ENCODE data around the gene ABO.
"Not testable (repeated sequence)": the region's sequence is repeated elsewhere in the genome, so short reads cannot be mapped to it uniquely, and the experiment has no call there.

ABO gene

GRCh38 chr9:133263557-133263956, 11.4 kb downstream of the ABO start:
- DNase-seq (ENCODE audit: low read depth): no peak

- no peak for DNase-seq (ENCODE audit: low read depth)
These were observed 12.8 kb downstream of the ABO start for GRCh38 chr9:133262226-133262625.

DNA sequence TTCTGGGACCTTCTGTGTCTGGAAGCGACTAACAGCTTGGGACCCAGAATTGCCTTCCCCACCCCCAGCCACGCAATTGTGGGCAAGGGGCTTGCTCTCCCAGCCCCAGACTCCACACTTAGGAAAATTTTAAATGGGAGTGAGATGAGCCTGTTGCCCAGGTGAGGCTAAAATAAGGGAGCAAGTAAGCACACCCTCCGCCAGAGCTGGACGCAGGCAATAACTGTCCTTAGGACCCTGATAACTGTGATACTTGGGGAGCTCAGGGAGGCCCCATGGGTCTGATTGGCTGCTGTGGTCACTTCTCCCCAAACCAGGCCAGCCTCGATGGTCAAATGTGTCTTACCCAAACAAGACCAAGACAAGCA, 13.3 kb downstream of the ABO start:
- no peak for DNase-seq (ENCODE audit: low read depth)

GRCh38 chr9:133261103-133261752, 13.8 kb downstream of the ABO start:
- no peak for DNase-seq (ENCODE audit: low read depth)

DNA sequence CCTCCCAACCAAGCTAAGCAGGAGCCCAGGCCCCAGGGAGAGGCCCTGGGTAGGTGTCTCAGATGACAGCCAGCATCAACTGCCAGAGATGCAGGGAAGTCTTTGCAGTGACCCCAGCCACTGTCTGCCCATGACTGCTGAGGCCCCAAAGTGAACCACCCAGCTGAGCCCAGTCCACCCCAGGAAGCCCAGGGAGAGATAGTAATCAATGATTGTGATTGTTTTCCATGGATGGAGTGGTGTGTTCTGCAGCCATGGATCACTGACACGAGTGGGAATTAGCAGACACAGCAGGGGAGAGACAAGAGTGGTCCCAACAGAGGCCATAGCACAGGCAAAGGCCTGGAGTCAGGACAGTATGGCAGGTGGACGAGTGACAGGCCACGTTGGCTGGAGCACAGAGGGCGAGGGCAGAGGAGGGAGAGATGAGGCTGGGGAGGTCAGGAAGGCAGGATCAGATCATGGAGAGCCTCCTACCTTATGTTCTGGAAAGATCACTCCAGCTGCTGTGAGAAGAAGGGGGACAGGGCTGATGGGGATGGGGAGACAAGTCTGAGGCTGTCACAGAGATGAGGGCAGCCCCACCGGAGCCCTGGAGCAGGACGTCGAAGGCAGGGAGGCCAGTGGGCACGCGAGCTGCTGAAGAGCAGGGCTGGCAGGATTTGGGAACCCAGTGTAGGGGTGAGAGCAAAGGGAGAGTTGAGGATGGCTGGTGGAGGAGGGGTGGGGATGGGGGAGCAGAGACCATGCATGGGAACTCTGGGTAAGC, 14.5 kb downstream of the ABO start:
- no peak for DNase-seq (ENCODE audit: low read depth)

DNA sequence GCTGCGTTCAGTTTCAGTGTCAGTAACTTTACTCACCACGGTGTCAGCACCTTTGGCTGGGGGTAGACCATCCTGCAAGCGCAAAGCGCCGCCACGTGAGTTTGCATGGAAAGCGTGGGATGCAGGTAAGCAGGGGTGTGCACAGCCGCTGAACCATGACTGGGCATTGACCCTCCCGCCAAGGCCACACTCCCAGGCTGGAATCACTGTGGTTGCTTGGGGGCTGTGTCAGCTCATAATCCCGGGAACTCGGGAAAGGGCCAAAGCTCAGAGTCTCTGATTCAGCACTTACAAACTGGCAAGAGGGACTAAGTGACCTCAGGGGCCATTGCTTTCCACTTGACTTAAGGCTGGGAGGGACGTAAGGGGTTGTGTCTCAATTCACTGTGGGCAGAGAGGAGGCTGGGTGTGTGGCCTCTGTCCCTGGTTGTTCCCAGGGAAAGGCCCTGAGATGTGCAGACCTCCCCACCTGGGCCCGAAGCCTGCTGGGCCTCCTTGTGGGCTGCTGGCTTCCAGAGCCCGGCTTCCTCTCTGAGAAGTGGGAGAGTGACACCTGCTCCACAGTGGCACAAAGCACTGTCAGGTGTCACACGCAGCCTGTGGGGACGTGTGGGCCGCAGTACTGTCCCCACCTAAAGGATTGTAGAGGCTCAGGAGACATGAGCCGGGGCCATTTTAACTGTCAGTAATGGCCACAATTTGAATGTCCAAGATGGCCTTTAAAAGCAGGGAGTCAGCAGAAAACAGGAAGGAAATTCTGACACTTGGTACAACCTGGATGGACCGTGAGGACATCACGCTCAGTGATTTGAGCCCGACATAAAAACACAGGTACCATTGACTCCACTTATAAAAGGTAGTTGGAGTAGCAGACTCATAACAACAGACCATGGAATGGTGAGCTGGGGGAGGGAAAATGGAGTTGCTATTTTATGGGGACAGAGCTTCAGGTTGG, 16.7 kb downstream of the ABO start:
- DNase-seq (ENCODE audit: low read depth): no peak

- no peak for DNase-seq (ENCODE audit: low read depth)
These were observed 17.5 kb downstream of the ABO start for GRCh38 chr9:133257465-133257956.

GRCh38 chr9:133256686-133257091, 18.3 kb downstream of the ABO start:
- DNase-seq (ENCODE audit: low read depth): no peak

GRCh38 chr9:133256136-133256461, 18.9 kb downstream of the ABO start:
- no peak for DNase-seq (ENCODE audit: low read depth)

- DNase-seq (ENCODE audit: low read depth): no peak
These were observed 19.4 kb downstream of the ABO start for GRCh38 chr9:133255371-133256135.

DNA sequence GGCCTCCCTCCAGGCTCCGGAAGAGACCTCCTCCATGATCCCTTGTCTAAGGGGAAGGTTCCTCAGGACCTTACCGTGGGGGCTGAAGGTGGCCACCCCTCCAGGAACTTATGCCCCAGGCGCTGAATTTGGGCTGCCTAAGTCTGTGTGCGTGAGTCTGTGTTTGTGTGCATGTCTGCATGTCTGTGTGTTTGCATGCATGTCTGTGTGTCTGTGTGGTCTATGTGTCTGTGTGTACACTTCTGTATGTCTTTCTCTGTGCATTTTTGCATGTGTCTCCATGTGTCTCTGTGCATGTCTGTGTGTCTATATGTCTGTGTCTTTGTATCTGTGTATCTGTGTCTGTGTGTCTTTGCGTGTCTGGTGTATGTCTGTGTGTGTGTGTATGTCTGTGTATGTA, 20.5 kb downstream of the ABO start:
- DNase-seq (ENCODE audit: low read depth): no peak

- no peak for DNase-seq (ENCODE audit: low read depth)
These were observed 21.7 kb downstream of the ABO start for GRCh38 chr9:133253268-133253667.

DNA sequence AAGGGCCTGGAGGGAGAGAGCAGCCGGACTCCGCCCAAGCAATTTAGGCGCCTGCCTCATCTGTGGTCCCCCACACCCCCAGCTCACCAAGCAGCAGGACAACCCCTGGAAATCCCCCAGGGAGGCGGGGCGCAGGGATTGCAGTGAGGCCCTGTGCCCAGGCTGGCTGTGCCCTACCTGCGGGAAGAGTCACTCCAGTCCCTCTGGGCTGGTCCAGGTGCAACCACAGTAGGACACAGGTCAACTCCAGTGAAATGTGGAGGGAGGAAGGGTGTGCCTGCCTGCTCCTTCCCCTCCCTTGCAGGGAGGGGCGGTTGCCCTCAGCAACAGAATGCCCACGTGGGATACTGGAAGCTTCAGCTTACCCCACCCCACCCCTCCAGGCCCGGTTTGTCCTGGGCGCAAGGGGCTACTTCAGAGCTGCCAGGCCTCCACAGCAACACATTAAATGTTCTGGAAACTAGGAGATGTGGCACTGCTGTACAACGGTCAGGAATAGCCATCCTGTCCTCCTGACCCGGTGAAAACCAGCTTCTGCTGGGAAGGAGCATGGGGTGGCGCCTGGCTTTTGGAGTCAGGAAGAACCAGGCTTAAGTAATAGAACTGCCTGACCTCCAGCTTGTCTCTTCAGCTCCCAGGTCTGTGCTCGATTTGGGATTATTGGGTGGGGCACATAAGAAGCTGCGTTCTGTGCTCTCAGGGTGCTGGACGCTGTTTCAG, 22.5 kb downstream of the ABO start:
- DNase-seq (ENCODE audit: low read depth): no peak

DNA sequence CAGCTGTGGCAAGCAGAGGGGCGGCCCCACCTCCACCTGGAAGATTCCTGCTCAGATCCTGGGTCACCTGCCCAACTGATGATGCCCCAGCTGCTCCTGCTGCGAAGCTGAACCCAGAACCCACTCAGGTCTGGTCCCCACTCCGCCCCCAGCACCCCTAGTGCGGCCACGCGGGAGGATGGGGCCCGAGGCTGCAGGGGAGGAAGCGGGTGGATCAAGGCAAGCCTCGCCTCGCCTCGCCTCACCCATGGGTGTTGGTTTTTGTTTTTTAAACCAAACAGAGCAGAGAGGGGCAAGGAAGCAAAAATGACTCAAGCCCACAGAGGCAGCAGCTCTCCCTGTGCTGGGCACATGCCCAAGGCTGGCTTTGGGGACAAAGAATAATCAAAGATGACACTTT, 23.2 kb downstream of the ABO start:
- DNase-seq (ENCODE audit: low read depth): no peak

GRCh38 chr9:133251221-133251620, 23.8 kb downstream of the ABO start:
- not testable (repeated sequence) for DNase-seq (ENCODE audit: low read depth)

GRCh38 chr9:133250741-133251170, 24.2 kb downstream of the ABO start:
- DNase-seq (ENCODE audit: low read depth): no peak

DNA sequence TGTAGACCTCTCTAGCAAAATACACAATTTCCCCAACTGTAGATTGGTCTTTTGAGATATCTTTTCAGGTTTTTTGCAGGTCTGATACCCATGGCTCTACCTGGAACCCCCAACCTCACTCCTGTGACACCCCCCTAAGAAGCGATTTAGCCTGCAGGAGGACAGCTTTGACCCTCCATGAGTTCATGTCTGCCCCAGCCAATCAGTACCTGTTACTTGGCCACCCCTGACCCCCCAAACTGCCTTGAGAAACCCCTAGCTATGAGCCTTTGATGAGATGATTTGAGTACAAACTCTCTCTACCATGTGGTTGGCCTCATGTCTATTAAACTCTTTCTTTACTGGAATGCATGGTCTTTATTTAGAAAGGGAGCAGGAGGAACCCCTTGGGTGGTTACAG, 25.7 kb downstream of the ABO start:
- DNase-seq (ENCODE audit: low read depth): no peak

- DNase-seq (ENCODE audit: low read depth): no peak
These were observed 26.2 kb downstream of the ABO start for GRCh38 chr9:133248726-133249295.

- no peak for DNase-seq (ENCODE audit: low read depth)
These were observed 27.4 kb downstream of the ABO start for GRCh38 chr9:133247632-133248031.

DNA sequence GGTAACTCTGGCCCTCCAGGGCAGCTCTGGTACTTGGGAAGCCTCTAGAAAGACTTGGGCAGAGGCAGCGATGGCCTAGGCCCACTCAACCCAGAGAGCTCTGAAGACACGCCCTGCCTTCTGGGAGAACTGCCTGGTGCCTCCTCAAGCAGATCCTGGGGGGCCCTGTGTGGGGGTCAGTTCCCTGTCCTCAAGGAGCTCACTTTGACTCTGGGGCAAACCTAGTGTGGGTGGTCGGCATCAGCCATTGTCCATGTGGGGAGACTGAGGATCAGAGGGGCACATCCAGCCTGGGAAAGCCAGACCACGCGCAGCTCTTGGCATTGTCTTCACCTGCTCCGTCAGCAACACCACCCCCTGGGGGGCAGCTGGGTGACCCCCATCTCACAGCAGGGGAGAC, 28.0 kb downstream of the ABO start:
- no peak for DNase-seq (ENCODE audit: low read depth)

- no peak for DNase-seq (ENCODE audit: low read depth)
These were observed 28.4 kb downstream of the ABO start for GRCh38 chr9:133246562-133246961.
